ENCODE measurements around the gene ULK2. TPM values are rescaled to one million over a fixed set of nuclear protein-coding genes. Genes with fewer than 3 reads are reported as not detected.
A peak's percentile ranks its signal among the peaks of the same experiment; 100 is the strongest.

Gene ULK2
- total RNA-seq, 1 donor from 2014 or later: 29.8 TPM

GRCh38 chr17:19812407-19812806 is 55.3 kb downstream of the ULK2 start:
- peak; percentile 61 for TF ChIP-seq CTCF (IDR thresholded peaks at IDR 0.05)
- Mint-ChIP-seq H3K4me1 (ENCODE audit: low read depth) (no peaks in the 10 kb centered on the region), H3K4me3 (ENCODE audit: unreplicated experiment) (no peak overlapping the region), H3K36me3 (ENCODE audit: low read depth) (peaks cover 30% of the 10 kb centered on the region), H3K27ac (ENCODE audit: unreplicated experiment) (no peak overlapping the region), H3K9me3 (ENCODE audit: low read depth) (no peaks in the 10 kb centered on the region), H3K27me3 (ENCODE audit: low read depth) (no peaks in the 10 kb centered on the region)
- no peak for DNase-seq (ENCODE audit: low spot score)

- peak overlapping the region; percentile 88 for H3K27ac Mint-ChIP-seq (ENCODE audit: unreplicated experiment)
- H3K27me3 Mint-ChIP-seq (ENCODE audit: low read depth): no peaks in the 10 kb centered on the region
- peaks cover 40% of the 10 kb centered on the region for H3K36me3 Mint-ChIP-seq (ENCODE audit: low read depth)
- no peak for DNase-seq (ENCODE audit: low spot score)
- peaks cover 14% of the 10 kb centered on the region for H3K4me1 Mint-ChIP-seq (ENCODE audit: low read depth)
- TF ChIP-seq CTCF (IDR thresholded peaks at IDR 0.05): no peak
- no peak overlapping the region for H3K4me3 Mint-ChIP-seq (ENCODE audit: unreplicated experiment)
- no peaks in the 10 kb centered on the region for H3K9me3 Mint-ChIP-seq (ENCODE audit: low read depth)
Measured at GRCh38 chr17:19805006-19805405, 62.7 kb downstream of the ULK2 start.

- H3K36me3 Mint-ChIP-seq (ENCODE audit: low read depth): peaks cover 42% of the 10 kb centered on the region
- H3K4me1 Mint-ChIP-seq (ENCODE audit: low read depth): peaks cover 10% of the 10 kb centered on the region
- TF ChIP-seq CTCF (IDR thresholded peaks at IDR 0.05): no peak
- no peaks in the 10 kb centered on the region for H3K27me3 Mint-ChIP-seq (ENCODE audit: low read depth)
- DNase-seq (ENCODE audit: low spot score): no peak
- H3K9me3 Mint-ChIP-seq (ENCODE audit: low read depth): no peaks in the 10 kb centered on the region
- H3K4me3 Mint-ChIP-seq (ENCODE audit: unreplicated experiment): no peak overlapping the region
- H3K27ac Mint-ChIP-seq (ENCODE audit: unreplicated experiment): no peak overlapping the region
Measured at GRCh38 chr17:19800571-19800970, 67.2 kb downstream of the ULK2 start.

GRCh38 chr17:19799796-19800195 is 67.9 kb downstream of the ULK2 start:
- DNase-seq (ENCODE audit: low spot score): no peak
- no peaks in the 10 kb centered on the region for H3K9me3 Mint-ChIP-seq (ENCODE audit: low read depth)
- peaks cover 43% of the 10 kb centered on the region for H3K36me3 Mint-ChIP-seq (ENCODE audit: low read depth)
- no peak overlapping the region for H3K27ac Mint-ChIP-seq (ENCODE audit: unreplicated experiment)
- no peak overlapping the region for H3K4me3 Mint-ChIP-seq (ENCODE audit: unreplicated experiment)
- TF ChIP-seq CTCF (IDR thresholded peaks at IDR 0.05): no peak
- H3K4me1 Mint-ChIP-seq (ENCODE audit: low read depth): peaks cover 2% of the 10 kb centered on the region
- H3K27me3 Mint-ChIP-seq (ENCODE audit: low read depth): no peaks in the 10 kb centered on the region

GRCh38 chr17:19796457-19796856 is 71.3 kb downstream of the ULK2 start:
- peaks cover 61% of the 10 kb centered on the region for H3K36me3 Mint-ChIP-seq (ENCODE audit: low read depth)
- H3K4me3 Mint-ChIP-seq (ENCODE audit: unreplicated experiment): no peak overlapping the region
- no peak for TF ChIP-seq CTCF (IDR thresholded peaks at IDR 0.05)
- H3K27ac Mint-ChIP-seq (ENCODE audit: unreplicated experiment): no peak overlapping the region
- peaks cover 16% of the 10 kb centered on the region for H3K9me3 Mint-ChIP-seq (ENCODE audit: low read depth)
- no peaks in the 10 kb centered on the region for H3K27me3 Mint-ChIP-seq (ENCODE audit: low read depth)
- DNase-seq (ENCODE audit: low spot score): no peak
- no peaks in the 10 kb centered on the region for H3K4me1 Mint-ChIP-seq (ENCODE audit: low read depth)
